CD4-positive, CD25-positive, alpha-beta regulatory T cell (primary cell): Measurements from ENCODE around the gene PTPRR. TPM values are rescaled to one million over a fixed set of nuclear protein-coding genes. Genes with fewer than 3 reads are reported as not detected.

ENCODE experiments used
- ATAC-seq, 2 donors: fragments of 150-1000 bp; cut with Tn5 transposase; one replicate each; pipeline ENCODE4 v1.10.0; 2021; ENCODE audit warnings: low read depth in 2 of 2, moderate number of reproducible peaks in 2 of 2, moderate library complexity in 1 of 2
- DNase-seq, 3 donors: peaks; one replicate each; pipeline versions ENCODE4 v3.0.0 to v3.0.0-alpha.2; 2012 to 2022; ENCODE audit warnings: mixed read lengths in 1 of 3
- H3K27ac ChIP-seq: one replicate; pipeline ENCODE4 v1.7.0; 2013; ENCODE audit warnings: mild to moderate bottlenecking, low read length; ENCODE audit not compliant: insufficient read depth, poor library complexity, severe bottlenecking
- H3K27me3 ChIP-seq: one replicate; pipeline ENCODE4 v1.7.0; 2013; ENCODE audit warnings: low read length; ENCODE audit not compliant: control insufficient read depth, insufficient read depth
- H3K36me3 ChIP-seq: one replicate; pipeline ENCODE4 v1.7.0; 2013; ENCODE audit warnings: mild to moderate bottlenecking, low read length, moderate library complexity; ENCODE audit not compliant: control insufficient read depth, insufficient read depth
- H3K4me1 ChIP-seq: 2 replicates; pipeline ENCODE4 v1.7.0; 2013; ENCODE audit warnings: mild to moderate bottlenecking, low read length; ENCODE audit not compliant: insufficient read depth, control insufficient read depth, poor library complexity, severe bottlenecking
- H3K4me3 ChIP-seq: one replicate; pipeline ENCODE4 v1.7.0; 2013; ENCODE audit warnings: low read depth, mild to moderate bottlenecking, low read length, moderate library complexity
- H3K9me3 ChIP-seq, 2 experiments: 1 replicate in 1 of 2; 2 replicates in 1 of 2; pipeline ENCODE4 v1.7.0; 2013; ENCODE audit warnings: low read length in 2 of 2, mild to moderate bottlenecking in 1 of 2, moderate library complexity in 1 of 2; ENCODE audit not compliant: control insufficient read depth in 2 of 2
- H3K27ac Mint-ChIP-seq, 3 donors: one replicate each; pipeline ENCODE4 v1.8.0; 2020 to 2022; ENCODE audit warnings: mild to moderate bottlenecking in 3 of 3, mixed read lengths in 3 of 3, moderate library complexity in 2 of 3
- H3K27me3 Mint-ChIP-seq: one replicate; pipeline ENCODE4 v1.8.0; 2022; ENCODE audit warnings: mild to moderate bottlenecking, mixed read lengths
- H3K36me3 Mint-ChIP-seq: one replicate; pipeline ENCODE4 v1.8.0; 2020; ENCODE audit warnings: mixed read lengths
- H3K4me1 Mint-ChIP-seq, 4 donors: one replicate each; pipeline ENCODE4 v1.8.0; 2020 to 2022; ENCODE audit warnings: mixed read lengths in 4 of 4, mild to moderate bottlenecking in 1 of 4
- H3K4me3 Mint-ChIP-seq, 4 donors: one replicate each; pipeline ENCODE4 v1.8.0; 2020 to 2022; ENCODE audit warnings: mild to moderate bottlenecking in 4 of 4, mixed read lengths in 4 of 4, moderate library complexity in 3 of 4
- H3K9me3 Mint-ChIP-seq, 7 donors: one replicate each; pipeline ENCODE4 v1.8.0; 2020 to 2022; ENCODE audit warnings: mixed read lengths in 7 of 7, mild to moderate bottlenecking in 3 of 7, moderate library complexity in 2 of 7
- polyA plus RNA-seq, 4 donors: library from polyadenylated mRNA; unstranded; fragments of 300-500 nt; fragmentation: Illumina TruSeq; gene quantifications; one replicate each; pipeline ENCODE4 v1.2.3, GENCODE V29; 2021
- total RNA-seq: library from RNA; stranded (reverse); gene quantifications from one replicate; pipeline ENCODE4 v1.2.3, GENCODE V29; 2022

Gene PTPRR
- total and polyA plus RNA-seq, 5 donors from 2014 or later: not detected

DNA sequence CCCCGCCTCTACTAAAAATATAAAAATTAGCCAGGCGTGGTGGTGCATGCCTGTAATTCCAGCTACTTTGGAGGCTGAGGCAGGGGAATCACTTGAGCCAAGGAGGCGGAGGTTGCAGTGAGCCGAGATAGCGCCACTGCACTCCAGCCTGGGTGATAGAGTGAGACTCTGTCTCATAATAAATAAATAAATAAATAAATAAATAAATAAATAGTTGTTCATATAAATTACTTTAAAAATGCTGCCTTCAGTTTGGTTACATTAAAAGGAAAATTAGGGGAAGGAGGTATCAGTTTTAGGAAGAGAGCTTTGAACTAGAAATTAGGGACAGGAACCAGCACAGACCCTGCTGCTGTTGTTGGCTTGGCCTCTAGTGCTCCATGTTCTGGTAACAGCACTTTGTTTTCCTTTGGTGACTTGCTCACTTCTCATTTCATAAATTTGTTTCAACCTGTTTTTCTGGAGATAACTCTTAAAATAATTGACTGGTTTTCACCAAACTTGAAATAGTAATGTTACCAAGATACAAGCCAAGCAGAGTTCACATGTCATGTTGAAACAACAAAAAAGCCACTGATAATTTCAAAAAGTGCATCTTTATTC is 260.4 kb downstream of the PTPRR start:
- Mint-ChIP-seq H3K9me3 (peaks cover 0 to 4% (median 0%) of the 10 kb centered on the region in 7 donors), H3K4me1 (peaks cover 0 to 2% (median 0%) of the 10 kb centered on the region in 4 donors), H3K27ac (peak overlapping the region in 1 of 3 donors; percentile 9), H3K4me3 (no peak overlapping the region), H3K27me3 (no peaks in the 10 kb centered on the region), H3K36me3 (no peaks in the 10 kb centered on the region)
- H3K27ac ChIP-seq: no peak overlapping the region
- no peaks in the 10 kb centered on the region for H3K36me3 ChIP-seq
- no peaks in the 10 kb centered on the region for H3K9me3 ChIP-seq
- no peak for DNase-seq
- H3K4me1 ChIP-seq: no peaks in the 10 kb centered on the region
- no peak for ATAC-seq
- H3K4me3 ChIP-seq: no peak overlapping the region
- H3K27me3 ChIP-seq: no peaks in the 10 kb centered on the region

DNA sequence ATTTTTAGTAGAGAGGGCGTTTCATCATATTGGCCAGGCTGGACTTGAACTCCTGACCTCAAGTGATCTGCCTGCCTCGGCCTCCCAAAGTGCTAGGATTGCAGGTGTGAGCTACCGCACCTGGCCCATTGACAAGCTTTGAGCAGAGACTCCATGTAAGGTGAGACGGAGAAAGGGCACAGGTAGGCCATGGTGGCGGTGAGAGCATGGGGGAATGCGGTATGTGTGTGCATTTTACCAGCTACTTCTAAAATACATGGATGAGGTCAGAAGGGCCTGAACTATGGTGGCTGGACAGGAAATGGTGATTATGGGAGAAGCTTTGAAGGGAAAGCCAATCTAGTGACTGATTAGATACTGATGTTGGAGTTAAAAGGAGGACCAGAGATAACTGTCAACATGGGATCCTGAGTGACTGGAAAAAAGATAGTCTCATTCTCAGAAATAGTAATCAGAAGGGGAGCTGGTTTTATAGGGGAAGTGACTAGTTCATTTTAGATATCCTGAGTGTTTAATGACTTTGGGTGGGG is 261.4 kb downstream of the PTPRR start:
- Mint-ChIP-seq H3K27me3 (no peaks in the 10 kb centered on the region), H3K36me3 (no peaks in the 10 kb centered on the region), H3K9me3 (peaks cover 0 to 4% (median 0%) of the 10 kb centered on the region in 7 donors), H3K4me3 (peak overlapping the region in 1 of 4 donors; percentile 16), H3K27ac (no peak overlapping the region), H3K4me1 (peaks cover 0 to 2% (median 0%) of the 10 kb centered on the region in 4 donors)
- no peaks in the 10 kb centered on the region for H3K9me3 ChIP-seq
- H3K4me3 ChIP-seq: no peak overlapping the region
- no peak overlapping the region for H3K27ac ChIP-seq
- no peaks in the 10 kb centered on the region for H3K27me3 ChIP-seq
- no peaks in the 10 kb centered on the region for H3K36me3 ChIP-seq
- no peaks in the 10 kb centered on the region for H3K4me1 ChIP-seq
- no peak for ATAC-seq
- no peak for DNase-seq

DNA sequence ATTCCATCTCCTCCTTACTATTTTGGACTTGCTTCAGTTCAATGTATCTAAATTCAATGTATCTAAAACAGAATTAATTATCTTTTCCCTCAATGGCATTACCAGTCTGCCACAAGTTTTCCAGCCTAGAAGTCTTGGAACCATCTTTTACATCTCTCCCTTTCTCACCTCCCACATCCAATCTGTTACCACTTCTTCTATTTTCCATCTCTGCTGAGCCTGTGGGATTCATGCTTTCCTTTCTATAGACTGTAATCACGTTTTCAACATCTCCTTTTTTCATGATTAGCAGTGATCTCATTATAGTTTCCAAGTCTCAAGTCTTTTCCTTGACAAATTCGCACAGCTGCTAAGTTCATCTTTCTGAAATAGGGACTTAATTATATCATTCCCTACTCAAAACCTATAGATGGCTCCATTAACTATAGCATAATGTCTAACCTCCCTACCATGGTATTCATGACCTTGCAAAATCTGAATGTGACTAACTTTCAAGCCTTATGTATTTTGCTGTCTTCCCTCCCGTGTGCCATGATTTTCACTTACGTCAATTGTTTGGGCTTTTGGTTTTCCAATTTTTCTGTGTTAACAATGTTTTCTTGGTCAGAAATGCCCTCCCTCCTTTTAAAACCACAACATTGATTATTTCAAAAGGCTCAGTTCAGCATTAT is 262.8 kb downstream of the PTPRR start:
- Mint-ChIP-seq H3K4me1 (peaks cover 0 to 2% (median 0%) of the 10 kb centered on the region in 4 donors), H3K9me3 (peaks cover 0 to 4% (median 0%) of the 10 kb centered on the region in 7 donors), H3K36me3 (no peaks in the 10 kb centered on the region), H3K27me3 (no peaks in the 10 kb centered on the region), H3K4me3 (no peak overlapping the region), H3K27ac (peak overlapping the region in 1 of 3 donors; percentile 18)
- no peaks in the 10 kb centered on the region for H3K27me3 ChIP-seq
- H3K36me3 ChIP-seq: no peaks in the 10 kb centered on the region
- no peaks in the 10 kb centered on the region for H3K9me3 ChIP-seq
- H3K27ac ChIP-seq: no peak overlapping the region
- no peaks in the 10 kb centered on the region for H3K4me1 ChIP-seq
- no peak for ATAC-seq
- no peak overlapping the region for H3K4me3 ChIP-seq
- DNase-seq: no peak

DNA sequence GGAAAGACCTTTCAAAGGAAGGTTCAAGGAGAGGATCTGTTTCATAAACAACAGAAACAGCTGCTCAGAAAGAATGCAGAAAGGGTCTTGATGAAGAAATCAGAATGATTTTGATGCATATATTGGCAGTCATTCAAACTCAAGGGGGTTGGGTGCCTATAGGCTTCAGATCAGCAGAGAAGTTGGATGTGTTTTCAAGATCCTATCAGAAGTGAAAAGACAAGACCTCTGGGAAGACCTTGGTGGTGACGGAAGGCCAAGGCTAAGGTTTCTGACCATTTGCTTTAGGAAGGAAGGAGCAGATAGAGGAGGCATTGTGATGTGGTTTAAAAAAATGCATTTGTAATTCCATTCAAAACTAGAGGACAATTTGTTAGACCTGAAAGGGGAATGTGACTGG is 268.1 kb downstream of the PTPRR start:
- Histone ChIP-seq H3K4me1 (no peaks in the 10 kb centered on the region), H3K27me3 (no peaks in the 10 kb centered on the region), H3K9me3 (no peaks in the 10 kb centered on the region), H3K27ac (no peak overlapping the region), H3K4me3 (no peak overlapping the region), H3K36me3 (no peaks in the 10 kb centered on the region)
- Mint-ChIP-seq H3K27ac (no peak overlapping the region), H3K27me3 (no peaks in the 10 kb centered on the region), H3K4me1 (no peaks in the 10 kb centered on the region), H3K36me3 (no peaks in the 10 kb centered on the region), H3K4me3 (no peak overlapping the region), H3K9me3 (peaks cover 0 to 2% (median 0%) of the 10 kb centered on the region in 7 donors)
- ATAC-seq (no peak), DNase-seq (no peak)

DNA sequence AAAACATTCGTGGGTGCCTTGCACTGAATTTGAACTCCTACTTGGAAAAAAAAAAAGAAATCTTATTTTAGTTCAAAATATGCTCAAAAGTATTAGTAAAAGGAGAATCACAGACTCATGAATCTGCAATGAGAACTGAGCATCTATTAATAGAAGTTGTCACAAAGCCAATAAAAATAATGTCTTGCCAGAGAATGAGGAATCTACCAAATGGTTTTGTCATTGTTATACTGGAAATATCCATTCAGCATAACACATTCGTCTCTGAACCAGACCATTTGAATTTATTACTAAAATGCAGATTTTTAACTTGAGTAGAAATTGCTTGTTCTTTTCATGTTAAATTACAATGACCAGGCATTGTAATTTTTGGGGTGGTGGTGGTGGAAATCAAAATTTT is 271.7 kb downstream of the PTPRR start:
- no peak overlapping the region for H3K27ac Mint-ChIP-seq
- H3K4me1 Mint-ChIP-seq: peaks cover 0 to 13% (median 3%) of the 10 kb centered on the region in 4 donors
- H3K4me3 Mint-ChIP-seq: no peak overlapping the region
- H3K9me3 Mint-ChIP-seq: peaks cover 0 to 2% (median 0%) of the 10 kb centered on the region in 7 donors
- no peaks in the 10 kb centered on the region for H3K9me3 ChIP-seq
- no peaks in the 10 kb centered on the region for H3K36me3 ChIP-seq
- no peak overlapping the region for H3K4me3 ChIP-seq
- DNase-seq (no peak), ATAC-seq (no peak)
- no peaks in the 10 kb centered on the region for H3K4me1 ChIP-seq
- H3K27me3 ChIP-seq: no peaks in the 10 kb centered on the region
- no peak overlapping the region for H3K27ac ChIP-seq
- peaks cover 4% of the 10 kb centered on the region for H3K27me3 Mint-ChIP-seq
- H3K36me3 Mint-ChIP-seq: no peaks in the 10 kb centered on the region

DNA sequence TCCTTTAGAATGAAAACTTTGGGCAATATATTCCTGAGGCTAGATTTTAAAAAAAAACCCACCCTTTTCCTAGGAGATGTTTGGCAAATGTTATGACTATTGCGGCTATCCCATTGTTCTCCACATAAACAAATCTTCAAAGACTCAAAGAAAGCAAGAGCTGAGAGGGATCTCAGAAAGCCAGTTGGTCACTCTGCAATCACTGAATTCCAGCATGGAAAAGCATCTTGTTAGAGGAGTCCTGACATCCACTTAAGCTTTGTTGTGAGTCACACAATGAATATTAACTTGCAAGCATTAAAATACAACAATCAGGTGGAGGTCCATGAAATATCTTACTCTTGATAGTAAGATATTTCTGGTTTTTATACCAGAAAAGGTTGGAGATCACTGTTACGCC is 272.3 kb downstream of the PTPRR start:
- Histone ChIP-seq H3K27ac (no peak overlapping the region), H3K9me3 (no peaks in the 10 kb centered on the region), H3K4me3 (no peak overlapping the region), H3K27me3 (no peaks in the 10 kb centered on the region), H3K4me1 (no peaks in the 10 kb centered on the region), H3K36me3 (no peaks in the 10 kb centered on the region)
- DNase-seq (no peak), ATAC-seq (no peak)
- peaks cover 0 to 2% (median 0%) of the 10 kb centered on the region in 7 donors for H3K9me3 Mint-ChIP-seq
- H3K27ac Mint-ChIP-seq: no peak overlapping the region
- H3K4me3 Mint-ChIP-seq: no peak overlapping the region
- peaks cover 0 to 13% (median 3%) of the 10 kb centered on the region in 4 donors for H3K4me1 Mint-ChIP-seq
- H3K27me3 Mint-ChIP-seq: peaks cover 5% of the 10 kb centered on the region
- H3K36me3 Mint-ChIP-seq: no peaks in the 10 kb centered on the region

DNA sequence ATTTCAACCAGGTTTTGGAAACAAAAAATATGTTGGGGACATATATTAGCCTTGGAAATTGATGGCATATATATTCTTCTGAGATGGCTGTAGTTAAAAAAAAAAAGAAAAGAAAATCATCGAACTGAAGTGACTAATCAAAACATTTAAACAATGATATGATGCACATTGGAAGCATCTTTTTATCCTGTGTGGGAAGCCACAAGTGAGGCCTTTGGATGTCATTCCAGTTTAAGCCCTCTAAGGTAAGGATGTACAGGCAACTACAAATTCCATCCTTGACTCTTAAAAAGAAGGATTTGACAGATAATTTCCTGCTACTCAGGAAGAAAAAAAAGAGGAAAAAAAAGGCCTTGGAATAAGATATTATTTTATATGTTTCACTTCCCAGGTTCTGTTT is 273.7 kb downstream of the PTPRR start:
- no peak overlapping the region for H3K4me3 Mint-ChIP-seq
- H3K36me3 ChIP-seq: no peaks in the 10 kb centered on the region
- ATAC-seq (no peak), DNase-seq (no peak)
- H3K36me3 Mint-ChIP-seq: no peaks in the 10 kb centered on the region
- no peaks in the 10 kb centered on the region for H3K9me3 ChIP-seq
- H3K27ac ChIP-seq: no peak overlapping the region
- H3K4me1 Mint-ChIP-seq: peaks cover 0 to 13% (median 3%) of the 10 kb centered on the region in 4 donors
- H3K27ac Mint-ChIP-seq: no peak overlapping the region
- H3K27me3 ChIP-seq: no peaks in the 10 kb centered on the region
- H3K9me3 Mint-ChIP-seq: no peaks in the 10 kb centered on the region
- H3K4me3 ChIP-seq: no peak overlapping the region
- H3K27me3 Mint-ChIP-seq: peaks cover 5% of the 10 kb centered on the region
- no peaks in the 10 kb centered on the region for H3K4me1 ChIP-seq
